ENCODE data around the gene NRXN2.

NRXN2 gene

DNA sequence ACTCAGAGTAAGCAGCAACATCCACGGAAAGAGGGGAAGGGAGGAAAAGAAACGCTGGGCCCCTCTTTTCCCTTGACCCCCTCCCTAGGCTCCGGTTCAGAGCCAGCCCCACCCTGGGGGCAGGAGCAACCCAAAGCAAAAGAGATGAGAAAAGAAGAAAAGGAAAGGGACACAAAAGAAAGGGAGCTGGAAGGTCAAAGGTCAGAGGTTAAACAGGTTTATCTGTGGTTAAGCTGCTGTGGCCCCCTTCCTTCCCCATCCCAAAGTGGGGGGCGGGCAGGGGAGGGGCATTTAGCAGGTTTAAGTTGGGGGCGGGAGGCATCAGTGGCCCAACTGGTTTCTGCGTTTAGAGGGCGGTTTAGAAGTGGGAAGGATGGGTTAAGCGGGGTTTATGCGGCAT is 96.4 kb downstream of the NRXN2 start (continued):
- TF ChIP-seq, protein P1, sequence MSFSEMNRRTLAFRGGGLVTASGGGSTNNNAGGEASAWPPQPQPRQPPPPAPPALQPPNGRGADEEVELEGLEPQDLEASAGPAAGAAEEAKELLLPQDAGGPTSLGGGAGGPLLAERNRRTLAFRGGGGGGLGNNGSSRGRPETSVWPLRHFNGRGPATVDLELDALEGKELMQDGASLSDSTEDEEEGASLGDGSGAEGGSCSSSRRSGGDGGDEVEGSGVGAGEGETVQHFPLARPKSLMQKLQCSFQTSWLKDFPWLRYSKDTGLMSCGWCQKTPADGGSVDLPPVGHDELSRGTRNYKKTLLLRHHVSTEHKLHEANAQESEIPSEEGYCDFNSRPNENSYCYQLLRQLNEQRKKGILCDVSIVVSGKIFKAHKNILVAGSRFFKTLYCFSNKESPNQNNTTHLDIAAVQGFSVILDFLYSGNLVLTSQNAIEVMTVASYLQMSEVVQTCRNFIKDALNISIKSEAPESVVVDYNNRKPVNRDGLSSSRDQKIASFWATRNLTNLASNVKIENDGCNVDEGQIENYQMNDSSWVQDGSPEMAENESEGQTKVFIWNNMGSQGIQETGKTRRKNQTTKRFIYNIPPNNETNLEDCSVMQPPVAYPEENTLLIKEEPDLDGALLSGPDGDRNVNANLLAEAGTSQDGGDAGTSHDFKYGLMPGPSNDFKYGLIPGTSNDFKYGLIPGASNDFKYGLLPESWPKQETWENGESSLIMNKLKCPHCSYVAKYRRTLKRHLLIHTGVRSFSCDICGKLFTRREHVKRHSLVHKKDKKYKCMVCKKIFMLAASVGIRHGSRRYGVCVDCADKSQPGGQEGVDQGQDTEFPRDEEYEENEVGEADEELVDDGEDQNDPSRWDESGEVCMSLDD (tag by site-specific recombination; IDR thresholded peaks at IDR 0.05) = no peak
- TF ChIP-seq ZNF133 (tag by site-specific recombination; IDR thresholded peaks at IDR 0.05) (no peak), ZNF677 (tag by site-specific recombination; IDR thresholded peaks at IDR 0.05) (no peak), ZNF610 (tag by site-specific recombination; IDR thresholded peaks at IDR 0.05; ENCODE audit: borderline replicate concordance) (no peak), ZNF366 (tag by site-specific recombination; conservative IDR thresholded peaks at IDR 0.05) (no peak), ZSCAN30 (tag by site-specific recombination; IDR thresholded peaks at IDR 0.05) (no peak), ZNF114 (tag by site-specific recombination; IDR thresholded peaks at IDR 0.05) (no peak), ZBTB17 (tag by site-specific recombination; IDR thresholded peaks at IDR 0.05) (no peak)
- TF ChIP-seq, protein P2, sequence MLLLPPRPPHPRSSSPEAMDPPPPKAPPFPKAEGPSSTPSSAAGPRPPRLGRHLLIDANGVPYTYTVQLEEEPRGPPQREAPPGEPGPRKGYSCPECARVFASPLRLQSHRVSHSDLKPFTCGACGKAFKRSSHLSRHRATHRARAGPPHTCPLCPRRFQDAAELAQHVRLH (tag by site-specific recombination; IDR thresholded peaks at IDR 0.05) = no peak
- TF ChIP-seq, protein P3, sequence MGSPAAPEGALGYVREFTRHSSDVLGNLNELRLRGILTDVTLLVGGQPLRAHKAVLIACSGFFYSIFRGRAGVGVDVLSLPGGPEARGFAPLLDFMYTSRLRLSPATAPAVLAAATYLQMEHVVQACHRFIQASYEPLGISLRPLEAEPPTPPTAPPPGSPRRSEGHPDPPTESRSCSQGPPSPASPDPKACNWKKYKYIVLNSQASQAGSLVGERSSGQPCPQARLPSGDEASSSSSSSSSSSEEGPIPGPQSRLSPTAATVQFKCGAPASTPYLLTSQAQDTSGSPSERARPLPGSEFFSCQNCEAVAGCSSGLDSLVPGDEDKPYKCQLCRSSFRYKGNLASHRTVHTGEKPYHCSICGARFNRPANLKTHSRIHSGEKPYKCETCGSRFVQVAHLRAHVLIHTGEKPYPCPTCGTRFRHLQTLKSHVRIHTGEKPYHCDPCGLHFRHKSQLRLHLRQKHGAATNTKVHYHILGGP (tag by site-specific recombination; IDR thresholded peaks at IDR 0.05) = no peak

DNA sequence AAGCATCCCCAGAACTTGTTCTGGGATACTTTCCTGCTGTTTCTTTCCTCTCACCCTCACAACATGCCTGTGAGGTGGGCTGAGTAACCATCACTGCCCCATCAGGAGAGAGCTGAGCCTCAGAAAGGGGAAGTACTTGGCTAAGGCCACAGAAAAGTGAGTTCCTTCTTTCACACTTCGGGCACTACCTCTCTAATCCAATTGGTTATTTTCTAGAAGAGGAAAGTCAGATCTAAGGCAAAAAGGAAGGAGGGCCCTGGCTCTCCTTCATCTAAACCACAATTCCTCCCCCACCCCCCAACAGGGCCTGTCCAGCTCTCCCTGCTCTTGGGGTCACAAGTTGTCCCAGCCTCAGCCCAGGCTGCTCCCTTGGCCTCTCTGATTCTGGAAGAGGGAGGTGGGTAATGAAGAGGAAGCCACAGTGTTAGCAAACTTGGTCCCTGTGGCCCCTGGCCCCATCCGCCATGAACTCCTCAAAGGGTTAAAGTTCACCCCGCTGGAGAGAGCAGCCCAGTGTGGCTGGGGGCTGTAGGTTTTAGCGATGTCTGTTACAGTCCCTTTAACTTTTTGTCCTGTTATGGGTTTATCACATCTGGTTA is 98.0 kb downstream of the NRXN2 start:
- Histone ChIP-seq H3K4me1 (ENCODE audit: control insufficient read depth, insufficient read depth, low read length) (no peaks in the 10 kb centered on the region), H3K36me3 (ENCODE audit: control insufficient read depth in 2 of 2, insufficient read depth in 1 of 2, low read length in 2 of 2) (no peaks in the 10 kb centered on the region), H3K9me3 (ENCODE audit: control insufficient read depth, insufficient read depth, low read depth, low read length) (no peaks in the 10 kb centered on the region), H3K27ac (ENCODE audit: extremely low read depth, low read depth, low read length) (no peak overlapping the region), H3K4me3 (ENCODE audit: low read depth, low read length) (no peak overlapping the region)
- POLR2A ChIA-PET = no interaction called here
- CTCF ChIA-PET = no interaction called here
- no peak for TF ChIP-seq ZNF292 (tag by site-specific recombination; IDR thresholded peaks at IDR 0.05; ENCODE audit: borderline replicate concordance, low read depth)
- TF ChIP-seq, protein P4, sequence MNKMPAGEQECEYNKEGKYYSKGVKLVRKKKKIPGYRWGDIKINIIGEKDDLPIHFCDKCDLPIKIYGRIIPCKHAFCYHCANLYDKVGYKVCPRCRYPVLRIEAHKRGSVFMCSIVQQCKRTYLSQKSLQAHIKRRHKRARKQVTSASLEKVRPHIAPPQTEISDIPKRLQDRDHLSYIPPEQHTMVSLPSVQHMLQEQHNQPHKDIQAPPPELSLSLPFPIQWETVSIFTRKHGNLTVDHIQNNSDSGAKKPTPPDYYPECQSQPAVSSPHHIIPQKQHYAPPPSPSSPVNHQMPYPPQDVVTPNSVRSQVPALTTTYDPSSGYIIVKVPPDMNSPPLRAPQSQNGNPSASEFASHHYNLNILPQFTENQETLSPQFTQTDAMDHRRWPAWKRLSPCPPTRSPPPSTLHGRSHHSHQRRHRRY (tag by site-specific recombination; IDR thresholded peaks at IDR 0.05) = no peak

DNA sequence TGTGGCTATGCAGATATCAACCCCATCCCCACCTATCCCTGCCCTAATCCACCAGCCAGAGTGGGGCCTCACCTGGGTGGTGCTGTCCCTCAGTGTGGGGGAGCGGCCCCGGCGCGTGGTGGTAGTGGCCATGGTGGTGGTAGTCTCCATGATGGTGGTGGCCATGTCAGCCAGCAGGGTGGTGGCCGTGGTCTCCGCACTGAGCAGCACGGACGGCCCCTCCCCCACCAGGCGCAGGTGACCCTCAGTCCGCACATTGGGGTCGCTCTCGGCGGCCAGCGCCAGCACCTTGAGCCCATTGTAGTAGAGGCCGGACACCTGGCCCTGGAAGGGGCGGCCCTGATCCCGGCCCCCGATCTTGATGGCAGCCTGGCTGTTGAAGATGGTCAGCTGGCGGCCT is 100.3 kb downstream of the NRXN2 start:
- no peaks in the 10 kb centered on the region for H3K36me3 ChIP-seq (ENCODE audit: control insufficient read depth in 2 of 2, insufficient read depth in 1 of 2, low read length in 2 of 2)
- H3K4me1 ChIP-seq (ENCODE audit: control insufficient read depth, insufficient read depth, low read length) = no peaks in the 10 kb centered on the region
- no peak overlapping the region for H3K4me3 ChIP-seq (ENCODE audit: low read depth, low read length)
- H3K27ac ChIP-seq (ENCODE audit: extremely low read depth, low read depth, low read length) = no peak overlapping the region
- TF ChIP-seq, protein P5, sequence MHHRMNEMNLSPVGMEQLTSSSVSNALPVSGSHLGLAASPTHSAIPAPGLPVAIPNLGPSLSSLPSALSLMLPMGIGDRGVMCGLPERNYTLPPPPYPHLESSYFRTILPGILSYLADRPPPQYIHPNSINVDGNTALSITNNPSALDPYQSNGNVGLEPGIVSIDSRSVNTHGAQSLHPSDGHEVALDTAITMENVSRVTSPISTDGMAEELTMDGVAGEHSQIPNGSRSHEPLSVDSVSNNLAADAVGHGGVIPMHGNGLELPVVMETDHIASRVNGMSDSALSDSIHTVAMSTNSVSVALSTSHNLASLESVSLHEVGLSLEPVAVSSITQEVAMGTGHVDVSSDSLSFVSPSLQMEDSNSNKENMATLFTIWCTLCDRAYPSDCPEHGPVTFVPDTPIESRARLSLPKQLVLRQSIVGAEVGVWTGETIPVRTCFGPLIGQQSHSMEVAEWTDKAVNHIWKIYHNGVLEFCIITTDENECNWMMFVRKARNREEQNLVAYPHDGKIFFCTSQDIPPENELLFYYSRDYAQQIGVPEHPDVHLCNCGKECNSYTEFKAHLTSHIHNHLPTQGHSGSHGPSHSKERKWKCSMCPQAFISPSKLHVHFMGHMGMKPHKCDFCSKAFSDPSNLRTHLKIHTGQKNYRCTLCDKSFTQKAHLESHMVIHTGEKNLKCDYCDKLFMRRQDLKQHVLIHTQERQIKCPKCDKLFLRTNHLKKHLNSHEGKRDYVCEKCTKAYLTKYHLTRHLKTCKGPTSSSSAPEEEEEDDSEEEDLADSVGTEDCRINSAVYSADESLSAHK (tag by site-specific recombination; IDR thresholded peaks at IDR 0.05) = no peak
- TF ChIP-seq SP7 (tag by site-specific recombination; IDR thresholded peaks at IDR 0.05) (no peak), ZBTB17 (tag by site-specific recombination; IDR thresholded peaks at IDR 0.05) (no peak), FEZF1 (tag by site-specific recombination; IDR thresholded peaks at IDR 0.05) (no peak), ZNF664 (tag by site-specific recombination; IDR thresholded peaks at IDR 0.05) (no peak)
- ChIA-PET CTCF (no interaction called here), POLR2A (no interaction called here)
- H3K9me3 ChIP-seq (ENCODE audit: control insufficient read depth, insufficient read depth, low read depth, low read length) = no peaks in the 10 kb centered on the region
